ENCODE results near the gene CUBN. TPM values are rescaled to one million over a fixed set of nuclear protein-coding genes. Genes with fewer than 3 reads are reported as not detected.
A peak's percentile ranks its signal among the peaks of the same experiment; 100 is the strongest.

Gene CUBN
- total RNA-seq, 2 donors from 2014 or later, result 0.65 to 0.76 TPM

- Mint-ChIP-seq H3K4me1 (ENCODE audit: low read depth) (no peaks in the 10 kb centered on the region), H3K27ac (no peak overlapping the region), H3K9me3 (peaks cover 0 to 3% of the 10 kb centered on the region in 2 donors), H3K36me3 (ENCODE audit: insufficient read depth in 2 of 2) (no peaks in the 10 kb centered on the region), H3K27me3 (ENCODE audit: low read depth) (no peaks in the 10 kb centered on the region), H3K4me3 (no peak overlapping the region)
- ATAC-seq (replicated peaks in 1 of 2) (no peak), DNase-seq (no peak)
Observed at GRCh38 chr10:17088118-17088806, 41.3 kb downstream of the CUBN start.

- Mint-ChIP-seq H3K27me3 (ENCODE audit: low read depth) (no peaks in the 10 kb centered on the region), H3K4me3 (no peak overlapping the region), H3K9me3 (no peaks in the 10 kb centered on the region), H3K4me1 (ENCODE audit: low read depth) (no peaks in the 10 kb centered on the region), H3K27ac (no peak overlapping the region), H3K36me3 (ENCODE audit: insufficient read depth in 2 of 2) (no peaks in the 10 kb centered on the region)
- ATAC-seq (replicated peaks in 1 of 2), result no peak
- DNase-seq, result no peak
Observed at GRCh38 chr10:17086865-17087367, 42.7 kb downstream of the CUBN start.

GRCh38 chr10:17085011-17085725 lies 44.4 kb downstream of the CUBN start:
- H3K27ac Mint-ChIP-seq, result no peak overlapping the region
- no peak overlapping the region for H3K4me3 Mint-ChIP-seq
- DNase-seq (no peak), ATAC-seq (replicated peaks in 1 of 2) (no peak)
- no peaks in the 10 kb centered on the region for H3K27me3 Mint-ChIP-seq (ENCODE audit: low read depth)
- H3K9me3 Mint-ChIP-seq, result no peaks in the 10 kb centered on the region
- H3K4me1 Mint-ChIP-seq (ENCODE audit: low read depth), result peaks cover 1% of the 10 kb centered on the region
- H3K36me3 Mint-ChIP-seq (ENCODE audit: insufficient read depth in 2 of 2), result peaks cover 0 to 1% of the 10 kb centered on the region in 2 donors

- Mint-ChIP-seq H3K4me3 (no peak overlapping the region), H3K27me3 (ENCODE audit: low read depth) (no peaks in the 10 kb centered on the region)
- ATAC-seq (replicated peaks in 1 of 2), result no peak
Observed at GRCh38 chr10:17084258-17084657, 45.4 kb downstream of the CUBN start.

GRCh38 chr10:17081431-17081830 lies 48.2 kb downstream of the CUBN start:
- Mint-ChIP-seq H3K36me3 (ENCODE audit: insufficient read depth in 2 of 2) (peaks cover 0 to 1% of the 10 kb centered on the region in 2 donors), H3K27me3 (ENCODE audit: low read depth) (no peaks in the 10 kb centered on the region), H3K4me1 (ENCODE audit: low read depth) (peaks cover 9% of the 10 kb centered on the region), H3K27ac (no peak overlapping the region), H3K4me3 (no peak overlapping the region), H3K9me3 (no peaks in the 10 kb centered on the region)
- ATAC-seq (replicated peaks in 1 of 2) (no peak), DNase-seq (no peak)

More at GRCh38 chr10:17084258-17084657, 45.4 kb downstream of the CUBN start:
- H3K4me1 Mint-ChIP-seq (ENCODE audit: low read depth), result peaks cover 8% of the 10 kb centered on the region
- DNase-seq, result no peak
- peaks cover 0 to 1% of the 10 kb centered on the region in 2 donors for H3K36me3 Mint-ChIP-seq (ENCODE audit: insufficient read depth in 2 of 2)
- H3K9me3 Mint-ChIP-seq, result no peaks in the 10 kb centered on the region
- no peak overlapping the region for H3K27ac Mint-ChIP-seq

GRCh38 chr10:17077890-17078289 lies 51.7 kb downstream of the CUBN start:
- Mint-ChIP-seq H3K27ac (no peak overlapping the region), H3K27me3 (ENCODE audit: low read depth) (no peaks in the 10 kb centered on the region), H3K4me3 (no peak overlapping the region), H3K36me3 (ENCODE audit: insufficient read depth in 2 of 2) (peaks cover 0 to 1% of the 10 kb centered on the region in 2 donors), H3K4me1 (ENCODE audit: low read depth) (peaks cover 30% of the 10 kb centered on the region), H3K9me3 (no peaks in the 10 kb centered on the region)
- ATAC-seq (replicated peaks in 1 of 2) (no peak), DNase-seq (no peak)

- no peak for DNase-seq
- Mint-ChIP-seq H3K36me3 (ENCODE audit: insufficient read depth in 2 of 2) (peaks cover 0 to 1% of the 10 kb centered on the region in 2 donors), H3K27me3 (ENCODE audit: low read depth) (no peaks in the 10 kb centered on the region), H3K27ac (no peak overlapping the region), H3K4me1 (ENCODE audit: low read depth) (peaks cover 30% of the 10 kb centered on the region), H3K4me3 (no peak overlapping the region), H3K9me3 (no peaks in the 10 kb centered on the region)
- ATAC-seq (replicated peaks in 1 of 2), result no peak
Observed at GRCh38 chr10:17077346-17077781, 52.2 kb downstream of the CUBN start.

GRCh38 chr10:17076626-17077345 lies 52.8 kb downstream of the CUBN start:
- H3K9me3 Mint-ChIP-seq, result no peaks in the 10 kb centered on the region
- H3K4me3 Mint-ChIP-seq, result no peak overlapping the region
- DNase-seq (no peak), ATAC-seq (replicated peaks in 1 of 2) (no peak)
- peaks cover 30% of the 10 kb centered on the region for H3K4me1 Mint-ChIP-seq (ENCODE audit: low read depth)
- peaks cover 0 to 1% of the 10 kb centered on the region in 2 donors for H3K36me3 Mint-ChIP-seq (ENCODE audit: insufficient read depth in 2 of 2)
- no peak overlapping the region for H3K27ac Mint-ChIP-seq
- no peaks in the 10 kb centered on the region for H3K27me3 Mint-ChIP-seq (ENCODE audit: low read depth)

GRCh38 chr10:17075533-17076359 lies 53.9 kb downstream of the CUBN start:
- H3K4me1 Mint-ChIP-seq (ENCODE audit: low read depth), result peaks cover 30% of the 10 kb centered on the region
- H3K9me3 Mint-ChIP-seq, result no peaks in the 10 kb centered on the region
- H3K27me3 Mint-ChIP-seq (ENCODE audit: low read depth), result no peaks in the 10 kb centered on the region
- no peak overlapping the region for H3K4me3 Mint-ChIP-seq
- H3K36me3 Mint-ChIP-seq (ENCODE audit: insufficient read depth in 2 of 2), result peaks cover 0 to 1% of the 10 kb centered on the region in 2 donors
- no peak overlapping the region for H3K27ac Mint-ChIP-seq
- DNase-seq (no peak), ATAC-seq (replicated peaks in 1 of 2) (no peak)

- H3K27ac Mint-ChIP-seq, result no peak overlapping the region
- H3K36me3 Mint-ChIP-seq (ENCODE audit: insufficient read depth in 2 of 2), result no peaks in the 10 kb centered on the region
- DNase-seq (no peak), ATAC-seq (replicated peaks in 1 of 2) (peak; percentile 64 to 78)
- H3K4me1 Mint-ChIP-seq (ENCODE audit: low read depth), result peaks cover 23% of the 10 kb centered on the region
- no peaks in the 10 kb centered on the region for H3K27me3 Mint-ChIP-seq (ENCODE audit: low read depth)
- no peaks in the 10 kb centered on the region for H3K9me3 Mint-ChIP-seq
- no peak overlapping the region for H3K4me3 Mint-ChIP-seq
Observed at GRCh38 chr10:17074541-17074847, 55.1 kb downstream of the CUBN start.

- H3K4me1 Mint-ChIP-seq (ENCODE audit: low read depth), result peaks cover 22% of the 10 kb centered on the region
- H3K27me3 Mint-ChIP-seq (ENCODE audit: low read depth), result no peaks in the 10 kb centered on the region
- DNase-seq (no peak), ATAC-seq (replicated peaks in 1 of 2) (peak in 1 of 2 donors; percentile 20)
- no peak overlapping the region for H3K4me3 Mint-ChIP-seq
- no peaks in the 10 kb centered on the region for H3K36me3 Mint-ChIP-seq (ENCODE audit: insufficient read depth in 2 of 2)
- H3K27ac Mint-ChIP-seq, result no peak overlapping the region
- H3K9me3 Mint-ChIP-seq, result no peaks in the 10 kb centered on the region
Observed at GRCh38 chr10:17073725-17074540, 55.7 kb downstream of the CUBN start.

GRCh38 chr10:17068953-17069352 lies 60.7 kb downstream of the CUBN start:
- Mint-ChIP-seq H3K27me3 (ENCODE audit: low read depth) (no peaks in the 10 kb centered on the region), H3K27ac (no peak overlapping the region), H3K4me3 (no peak overlapping the region), H3K4me1 (ENCODE audit: low read depth) (peaks cover 23% of the 10 kb centered on the region), H3K36me3 (ENCODE audit: insufficient read depth in 2 of 2) (no peaks in the 10 kb centered on the region), H3K9me3 (no peaks in the 10 kb centered on the region)
- ATAC-seq (replicated peaks in 1 of 2), result no peak
- DNase-seq, result no peak

All from activated T-cell treated with anti-CD3 and anti-CD28 coated beads, Interleukin-2, amount 50 U/mL, for 72 hours (primary cell).